NT2/D1 (cell line): Measurements from ENCODE around the gene SEPTIN3.

Source experiments
- SUZ12 ChIP-seq: IDR thresholded peaks from 2 replicates; pipeline ENCODE4 v1.6.1; 2011; ENCODE audit not compliant: insufficient read length, insufficient read depth; ENCODE audit errors: extremely low read depth
- YY1 ChIP-seq: IDR thresholded peaks from 2 replicates; pipeline ENCODE4 v1.6.1; 2011; ENCODE audit not compliant: insufficient read length, insufficient read depth

- no peak for TF ChIP-seq YY1
- no peak for TF ChIP-seq SUZ12
Measured at GRCh38 chr22:42001121-42001520, 31.9 kb downstream of the SEPTIN3 start.
